NCI-H187 (cell line): ENCODE data around the gene RTF1.

ENCODE experiments used
- DNase-seq, 2 experiments: peaks; one replicate each; lab custom pipeline; 2025; lab: John Stamatoyannopoulos, UW

Gene RTF1

DNA sequence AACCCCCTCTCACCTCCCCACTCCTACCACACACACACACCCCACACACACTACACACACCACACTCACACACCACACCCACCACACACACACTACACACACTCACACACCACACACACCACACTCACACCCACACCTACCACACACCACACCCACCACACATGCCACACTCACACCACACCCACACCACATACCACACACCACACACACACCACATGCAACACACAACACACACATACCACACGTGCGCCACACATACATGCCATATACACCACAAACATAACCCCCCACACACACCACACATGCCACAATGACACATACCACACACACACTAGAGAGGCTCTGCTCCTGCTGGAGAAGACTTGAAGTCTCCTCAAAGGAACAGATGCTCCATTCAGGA is 70.9 kb downstream of the RTF1 start:
- no peak for DNase-seq

DNA sequence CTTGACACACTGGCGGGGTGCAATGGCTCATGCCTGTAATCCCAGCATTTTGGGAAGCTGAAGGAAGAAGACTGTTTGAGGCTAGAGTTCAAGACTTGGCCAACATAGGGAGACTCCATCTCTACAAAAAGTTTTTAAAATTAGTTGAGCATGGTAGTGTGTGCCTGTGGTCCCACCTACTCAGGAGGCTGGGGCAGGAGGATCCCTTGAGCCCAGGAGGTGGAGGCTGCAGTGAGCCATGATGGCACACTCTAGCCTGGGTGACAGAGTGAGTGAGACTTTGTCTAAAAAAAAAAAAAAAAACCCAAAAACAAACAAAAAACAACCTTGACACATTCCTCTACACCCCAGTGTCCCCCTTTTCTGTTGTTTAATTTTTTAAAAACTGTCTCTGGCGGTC is 72.7 kb downstream of the RTF1 start:
- DNase-seq: no peak

DNA sequence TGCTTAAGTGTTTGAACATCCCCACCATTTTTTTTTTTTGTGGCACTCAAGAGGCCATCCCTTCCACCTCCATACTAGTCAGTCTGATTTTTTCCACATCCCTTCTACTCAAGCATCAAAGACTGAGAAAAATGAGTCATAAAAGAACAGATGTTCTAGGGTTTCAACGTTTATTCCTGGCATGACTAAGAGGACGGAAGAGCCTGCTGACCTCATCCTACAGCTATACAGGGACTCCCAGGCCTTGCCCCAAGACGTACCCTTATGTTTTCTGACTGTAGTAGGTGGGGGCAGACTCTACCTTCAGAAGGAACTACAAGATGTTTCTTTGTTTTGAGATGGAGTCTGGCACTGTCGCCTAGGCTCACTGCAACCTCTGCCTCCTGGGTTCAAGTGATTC is 73.5 kb downstream of the RTF1 start:
- no peak for DNase-seq

DNA sequence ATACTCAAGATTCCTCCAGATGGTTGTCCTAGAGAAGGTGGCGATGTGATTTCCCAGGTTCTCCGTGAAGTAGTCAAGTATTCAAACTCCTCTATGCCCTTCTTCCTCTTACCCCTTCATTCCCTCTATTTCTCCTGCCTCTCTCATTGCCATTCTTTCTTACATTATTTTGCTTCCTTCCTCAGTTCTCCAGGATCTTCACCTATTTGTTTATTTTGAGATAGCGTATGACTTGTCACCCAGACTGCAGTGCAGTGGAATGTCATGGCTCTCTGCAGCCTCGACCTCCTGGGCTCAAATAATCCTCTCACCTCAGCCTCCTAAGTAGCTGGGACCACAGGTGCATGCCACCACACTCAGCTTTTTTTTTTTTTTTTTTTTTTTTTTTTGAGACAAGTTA is 75.0 kb downstream of the RTF1 start:
- DNase-seq: no peak

DNA sequence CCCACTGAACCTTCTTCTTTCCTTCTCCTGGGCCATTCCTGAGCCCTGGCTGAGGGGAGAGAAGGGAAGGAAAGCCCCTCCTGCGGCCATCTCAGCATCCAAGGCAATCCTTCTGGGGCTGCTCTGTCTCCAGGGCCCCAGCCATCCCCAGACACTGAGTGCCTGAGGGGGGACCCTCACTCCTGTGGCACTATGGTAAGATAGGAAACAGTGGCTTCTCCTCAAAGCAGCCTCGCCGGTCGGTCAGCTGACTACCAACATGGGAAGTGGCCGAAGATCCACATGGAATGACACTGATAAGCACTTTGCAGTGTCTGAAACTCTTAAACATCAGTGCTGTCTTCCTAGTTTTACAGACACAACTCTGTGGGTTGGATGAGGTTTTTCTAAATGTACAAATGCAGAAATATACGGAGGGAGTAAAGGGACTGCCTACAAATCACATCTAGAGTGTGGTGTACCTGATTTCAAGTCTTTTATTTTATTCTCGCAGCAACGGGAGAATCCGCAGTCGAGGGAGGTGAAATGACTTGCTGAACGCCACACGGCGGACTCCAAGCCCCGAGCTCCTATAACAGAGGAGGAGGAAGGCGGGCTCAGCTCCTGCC is 75.8 kb downstream of the RTF1 start:
- no peak for DNase-seq

DNA sequence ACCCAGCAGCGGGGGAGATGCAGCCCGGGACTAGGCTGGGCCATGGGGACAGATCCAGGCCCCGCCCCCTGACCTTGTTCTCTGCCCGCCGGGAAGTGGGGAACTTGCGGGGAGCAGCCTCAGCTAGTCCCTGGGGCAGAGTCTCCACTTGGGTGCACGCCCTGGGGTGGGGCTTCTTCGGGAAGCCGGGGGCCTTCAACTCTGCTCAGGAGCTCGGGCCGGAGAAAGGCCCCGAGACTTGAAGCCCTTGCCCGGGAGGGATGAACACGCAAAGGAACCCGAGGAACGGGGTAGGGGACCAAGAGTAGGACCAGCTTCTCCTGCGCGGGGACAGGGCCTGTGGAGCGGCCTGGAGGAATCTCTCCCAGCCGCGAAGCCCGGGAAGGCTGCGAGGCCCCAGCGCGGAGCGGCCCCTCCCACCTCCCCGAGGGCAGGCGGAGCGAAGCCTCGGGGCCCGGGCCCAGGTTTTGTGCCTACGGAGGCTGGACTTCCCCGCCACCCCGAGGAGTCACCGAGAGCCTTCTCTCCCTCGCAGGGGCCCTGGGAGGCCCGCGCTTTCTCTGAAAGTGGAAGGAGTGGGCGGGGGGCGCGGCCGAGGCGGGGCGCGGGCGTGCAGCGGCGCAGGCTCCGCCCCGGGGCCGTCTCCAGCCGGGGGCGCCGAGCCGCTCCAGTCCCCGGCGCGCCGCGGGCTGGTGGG is 76.5 kb downstream of the RTF1 start, which contains the start of gene ITPKA:
TSS of gene ITPKA (plus strand) at position 670 of the 697 bp plus-strand sequence. CDS start 54 bp downstream, outside the sequence.
- DNase-seq: no peak

DNA sequence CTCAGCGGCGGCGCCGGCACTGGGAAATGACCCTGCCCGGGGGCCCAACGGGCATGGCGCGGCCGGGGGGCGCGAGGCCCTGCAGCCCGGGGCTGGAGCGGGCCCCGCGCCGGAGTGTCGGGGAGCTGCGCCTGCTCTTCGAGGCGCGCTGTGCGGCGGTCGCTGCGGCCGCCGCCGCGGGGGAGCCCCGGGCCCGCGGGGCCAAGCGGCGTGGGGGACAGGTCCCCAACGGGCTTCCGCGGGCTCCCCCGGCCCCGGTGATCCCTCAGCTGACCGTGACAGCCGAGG is 77.0 kb downstream of the RTF1 start:
- DNase-seq: no peak

DNA sequence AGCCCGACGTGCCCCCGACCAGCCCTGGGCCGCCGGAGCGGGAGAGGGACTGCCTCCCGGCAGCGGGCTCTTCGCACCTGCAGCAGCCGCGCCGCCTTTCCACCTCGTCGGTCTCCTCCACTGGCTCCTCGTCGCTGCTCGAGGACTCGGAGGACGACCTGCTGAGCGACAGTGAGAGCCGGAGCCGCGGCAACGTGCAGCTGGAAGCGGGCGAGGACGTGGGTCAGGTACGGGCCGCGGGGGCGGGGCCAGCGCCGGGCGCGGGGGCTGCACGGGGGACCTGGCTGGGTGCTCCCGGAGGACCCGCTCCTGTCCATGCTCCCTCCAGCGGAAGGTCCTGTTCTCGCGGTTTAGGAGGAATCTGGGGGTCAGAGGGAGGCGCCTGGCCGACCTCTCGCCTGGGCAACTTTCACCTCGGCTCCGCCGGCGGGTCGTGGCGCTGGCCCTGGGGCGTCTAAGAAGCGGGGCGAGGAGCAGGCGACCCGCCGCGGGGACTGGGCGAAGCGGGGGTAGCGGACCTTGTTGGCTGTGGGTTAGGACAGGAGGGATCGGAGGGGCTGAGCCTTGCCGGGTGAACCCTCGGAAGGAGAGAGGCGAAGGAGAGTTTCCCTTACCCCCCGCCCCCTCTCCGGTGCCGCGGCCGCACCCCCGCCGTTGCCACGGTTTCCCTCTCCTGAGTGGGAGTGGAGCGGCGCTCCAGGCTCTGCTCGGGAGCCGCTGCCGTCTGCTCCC is 77.5 kb downstream of the RTF1 start:
- no peak for DNase-seq

DNA sequence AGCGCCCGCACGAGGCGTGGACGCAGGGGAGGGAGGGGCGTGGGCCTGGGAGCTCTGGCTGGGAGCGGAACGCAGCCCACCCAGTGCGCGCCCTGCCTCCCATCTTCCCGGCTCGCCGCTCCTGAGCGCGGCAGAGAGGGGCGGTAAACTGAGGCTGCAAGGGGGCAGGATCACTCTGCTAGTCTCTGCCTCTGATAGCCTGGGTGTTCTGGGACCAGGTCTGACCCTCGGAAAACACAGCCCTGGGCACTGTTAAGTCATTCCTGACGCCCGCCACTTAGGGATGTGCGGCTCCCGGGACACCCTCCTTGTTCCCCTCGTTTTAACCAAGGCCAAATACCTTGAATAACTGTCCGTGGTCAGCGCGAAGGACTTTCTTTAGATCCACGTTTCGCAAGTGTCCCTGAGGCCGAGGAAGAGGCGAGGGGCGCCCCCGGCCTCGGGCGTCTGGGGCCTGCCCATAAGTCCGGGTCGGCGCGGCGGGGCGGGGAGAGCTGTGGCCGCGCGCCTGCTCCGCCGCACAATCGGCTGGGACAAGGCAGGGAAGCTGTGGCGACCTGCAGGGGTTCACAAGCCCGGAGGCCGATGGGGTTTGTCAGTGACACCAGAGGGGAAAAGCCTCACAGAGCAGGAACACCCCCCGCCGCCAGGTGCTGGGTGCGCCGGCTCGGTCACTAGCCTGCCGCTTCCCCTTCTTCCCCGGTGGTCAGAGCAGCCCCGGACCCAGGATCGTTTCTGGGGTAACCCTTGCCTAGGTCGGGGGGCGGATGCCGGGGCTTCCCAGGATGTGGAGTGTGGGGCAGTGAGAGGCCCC is 78.2 kb downstream of the RTF1 start:
- no peak for DNase-seq

DNA sequence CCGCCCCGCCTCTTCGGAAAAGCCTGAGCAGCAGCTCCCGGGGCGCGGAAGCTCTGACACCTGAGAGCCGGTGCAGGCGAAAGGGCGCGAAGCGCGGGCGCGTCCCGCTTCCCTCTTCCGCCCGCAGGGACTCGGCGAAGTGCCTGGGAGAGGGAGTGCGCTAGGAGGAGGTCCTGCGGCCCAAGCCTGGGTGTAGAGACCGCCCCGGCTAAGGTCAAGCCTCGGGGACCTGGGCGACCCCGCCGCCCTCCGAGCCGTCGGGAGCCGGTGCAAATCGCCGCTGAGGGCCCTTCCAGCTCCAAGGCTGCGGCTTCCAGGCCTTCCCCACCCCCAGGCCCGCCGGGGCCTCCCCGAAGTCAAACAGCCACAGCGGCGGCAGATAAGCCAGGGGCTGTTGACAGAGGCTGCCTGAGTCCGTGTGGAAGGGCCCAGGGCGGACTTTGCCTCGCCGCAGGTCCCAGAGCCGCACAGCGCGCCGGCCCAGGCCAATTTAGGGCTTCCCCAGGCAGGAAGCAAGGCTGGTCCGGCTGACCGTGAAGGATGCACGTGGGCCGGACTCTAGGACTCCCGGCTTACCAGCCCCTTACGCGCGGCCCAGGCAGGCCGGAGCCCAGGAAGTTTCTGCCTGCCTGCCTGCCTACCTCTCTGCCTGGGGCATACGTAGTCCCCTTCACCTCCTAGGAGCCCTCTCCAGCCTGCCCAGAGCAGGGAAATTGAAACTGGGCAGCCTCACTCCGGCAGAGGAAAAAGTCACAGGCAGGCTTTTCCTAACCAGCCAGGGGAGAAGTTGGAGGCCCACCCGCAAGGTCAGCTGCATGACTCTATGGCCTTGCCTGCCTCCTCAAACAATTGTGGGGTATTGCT is 79.1 kb downstream of the RTF1 start:
- no peak for DNase-seq

DNA sequence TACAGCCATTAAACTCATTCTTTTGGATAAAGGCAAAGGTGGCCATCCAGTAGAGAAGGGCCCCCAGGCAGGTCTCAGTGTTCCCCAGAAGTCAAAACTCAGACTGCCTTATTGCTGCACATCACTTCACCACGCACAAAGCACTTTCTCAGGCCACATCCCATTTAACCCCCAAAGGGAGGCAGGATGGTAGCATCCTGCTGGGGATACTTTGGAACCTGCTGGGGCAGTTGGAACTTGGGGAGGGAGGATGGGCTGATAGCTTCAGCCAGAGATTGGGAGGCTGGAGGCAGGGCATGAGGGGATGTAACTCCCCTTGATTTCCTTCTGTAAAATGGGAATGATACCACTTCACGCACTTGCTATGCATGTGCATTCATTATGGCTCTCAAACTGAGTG is 81.8 kb downstream of the RTF1 start:
- DNase-seq: no peak

DNA sequence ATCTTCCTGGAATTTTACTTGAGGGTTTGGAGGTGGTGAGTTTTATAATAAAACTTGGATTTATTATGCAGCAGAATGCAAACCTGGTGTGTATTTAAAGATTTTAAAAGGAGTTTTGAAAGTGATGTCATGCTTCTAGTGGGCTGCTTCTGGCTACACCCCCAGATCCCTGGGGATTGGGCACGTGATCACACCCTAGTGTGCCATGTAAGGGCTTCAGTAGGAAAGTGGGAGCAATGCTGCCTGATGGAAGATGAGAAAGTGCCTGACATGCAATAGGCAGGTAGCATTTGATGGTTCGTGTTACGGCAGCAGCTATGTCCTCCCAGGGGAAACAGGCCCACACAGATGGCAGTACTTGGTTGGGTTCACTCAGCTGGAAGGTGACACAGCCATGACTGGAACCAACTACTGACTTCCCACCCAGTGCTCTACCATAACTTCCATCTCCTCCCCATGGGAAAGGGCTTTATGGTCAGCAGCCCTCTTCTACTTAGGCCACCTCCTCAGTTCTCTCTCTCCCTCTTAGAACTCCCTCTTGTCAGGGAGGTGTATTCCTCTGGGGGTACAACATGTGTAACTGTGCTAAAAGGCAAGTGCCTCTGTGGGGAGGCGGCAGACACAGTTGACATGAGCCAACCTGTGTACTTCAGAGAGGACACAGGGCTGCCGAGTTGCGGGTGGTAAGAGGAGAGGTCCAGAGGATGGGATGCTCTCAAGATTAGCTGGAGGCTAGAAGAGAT is 82.4 kb downstream of the RTF1 start:
- no peak for DNase-seq

DNA sequence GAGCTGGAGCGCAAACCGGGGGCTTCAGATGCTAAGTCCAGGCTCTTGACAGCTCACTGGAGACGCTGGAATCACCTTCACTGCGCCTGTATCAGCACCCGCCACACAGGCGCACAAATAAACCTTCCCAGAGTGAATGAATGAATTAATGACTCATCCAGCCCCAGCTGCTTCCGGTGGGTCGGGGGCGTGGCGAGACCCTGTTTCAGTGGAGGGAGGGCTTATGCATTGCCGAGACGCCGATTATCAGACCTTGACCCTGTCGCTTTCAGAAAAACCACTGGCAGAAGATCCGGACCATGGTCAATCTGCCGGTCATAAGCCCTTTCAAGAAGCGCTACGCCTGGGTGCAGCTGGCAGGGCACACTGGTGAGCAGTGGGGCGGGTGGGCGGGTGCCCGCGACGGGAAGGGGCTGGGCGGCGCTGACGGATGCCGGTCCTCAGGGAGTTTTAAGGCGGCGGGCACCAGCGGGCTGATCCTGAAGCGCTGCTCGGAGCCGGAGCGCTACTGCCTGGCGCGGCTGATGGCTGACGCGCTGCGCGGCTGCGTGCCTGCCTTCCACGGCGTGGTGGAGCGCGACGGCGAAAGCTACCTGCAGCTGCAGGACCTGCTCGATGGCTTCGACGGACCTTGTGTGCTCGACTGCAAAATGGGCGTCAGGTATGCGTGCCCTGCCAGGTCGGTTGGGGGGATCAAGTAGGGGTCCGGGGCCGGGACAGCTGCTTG is 84.5 kb downstream of the RTF1 start:
- no peak for DNase-seq

DNA sequence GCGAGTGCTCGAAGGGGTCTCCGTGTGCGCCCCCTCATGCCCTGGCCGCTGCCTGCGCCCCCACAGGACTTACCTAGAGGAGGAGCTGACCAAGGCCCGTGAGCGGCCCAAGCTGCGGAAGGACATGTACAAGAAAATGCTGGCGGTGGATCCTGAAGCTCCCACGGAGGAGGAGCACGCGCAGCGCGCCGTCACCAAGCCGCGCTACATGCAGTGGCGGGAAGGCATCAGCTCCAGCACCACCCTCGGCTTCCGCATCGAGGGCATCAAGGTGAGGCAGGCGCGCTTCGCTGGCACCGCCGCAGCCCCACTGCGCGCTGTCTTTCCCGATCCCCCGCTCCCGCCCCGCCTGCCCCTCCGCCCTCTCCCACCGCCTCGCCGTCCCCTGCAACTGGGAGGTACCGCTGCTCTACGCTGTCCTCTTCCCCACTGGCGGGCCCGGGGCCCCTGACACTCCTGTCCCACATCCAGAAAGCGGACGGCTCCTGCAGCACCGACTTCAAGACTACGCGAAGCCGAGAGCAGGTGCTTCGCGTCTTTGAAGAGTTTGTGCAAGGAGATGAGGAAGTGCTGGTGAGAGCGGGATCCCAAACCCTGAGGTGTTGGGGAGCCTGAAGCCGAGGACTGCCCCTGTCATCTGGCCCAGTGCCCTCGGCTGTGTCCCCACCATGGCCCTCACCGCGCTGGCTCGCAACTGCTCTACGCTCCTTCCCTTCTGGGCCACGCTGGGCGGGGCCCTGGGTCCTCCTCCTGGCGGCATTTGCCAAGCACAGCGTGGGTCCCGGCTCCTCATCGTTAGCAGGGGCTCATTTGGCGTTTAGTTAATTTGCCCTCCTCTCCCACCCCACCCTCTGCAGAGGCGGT is 85.3 kb downstream of the RTF1 start:
- DNase-seq: no peak

DNA sequence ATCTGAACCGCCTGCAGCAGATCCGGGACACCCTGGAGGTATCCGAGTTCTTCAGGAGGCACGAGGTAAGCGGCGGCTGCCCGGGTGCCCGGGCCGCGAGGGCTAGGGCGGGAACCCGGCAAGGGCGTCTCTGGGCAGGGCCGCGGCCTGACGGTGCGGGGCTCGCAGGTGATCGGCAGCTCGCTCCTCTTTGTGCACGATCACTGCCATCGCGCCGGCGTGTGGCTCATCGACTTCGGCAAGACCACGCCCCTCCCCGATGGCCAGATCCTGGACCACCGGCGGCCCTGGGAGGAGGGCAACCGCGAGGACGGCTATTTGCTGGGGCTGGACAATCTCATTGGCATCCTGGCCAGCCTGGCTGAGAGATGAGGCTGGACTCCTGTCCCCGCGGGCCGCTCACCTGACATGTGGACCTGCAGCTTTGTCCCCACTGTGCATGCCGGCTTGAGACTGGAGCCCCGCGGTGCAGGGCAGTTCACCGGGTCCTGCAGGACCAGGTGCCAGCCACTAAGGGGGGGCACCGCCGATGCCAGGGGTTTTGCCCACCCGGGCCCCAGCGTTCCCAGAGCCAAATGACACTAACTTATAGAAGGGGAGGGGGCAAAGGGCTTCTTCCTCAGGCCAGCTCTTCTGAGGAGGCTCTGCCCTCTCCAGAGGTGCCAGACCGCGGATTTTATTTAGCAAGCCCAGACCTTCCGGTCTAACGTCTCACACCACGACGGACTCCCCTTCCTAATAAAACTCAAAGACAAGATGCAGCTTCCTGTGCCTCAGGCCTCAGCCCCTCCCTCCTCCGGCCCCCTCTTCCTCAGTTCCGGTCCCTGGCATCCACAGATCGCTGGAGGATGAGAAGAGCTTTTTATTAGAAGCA is 86.1 kb downstream of the RTF1 start:
- no peak for DNase-seq

DNA sequence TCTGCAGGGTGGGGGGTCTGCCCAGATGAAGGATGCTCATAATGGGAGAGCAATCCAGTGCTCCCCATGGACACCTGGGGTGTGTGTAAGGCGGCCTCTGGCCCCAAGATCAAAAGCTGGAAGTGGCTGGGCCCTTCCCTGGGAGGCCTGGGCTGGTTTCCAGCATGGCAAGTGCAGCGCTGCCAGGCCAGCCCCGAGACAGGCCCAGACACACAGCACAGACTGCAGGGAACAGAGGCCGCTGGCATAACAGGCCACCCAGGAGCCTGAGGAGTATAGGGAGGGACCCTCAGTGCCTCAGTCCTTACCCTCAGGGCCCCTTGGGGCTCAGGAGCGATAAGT is 86.7 kb downstream of the RTF1 start:
- DNase-seq: no peak

DNA sequence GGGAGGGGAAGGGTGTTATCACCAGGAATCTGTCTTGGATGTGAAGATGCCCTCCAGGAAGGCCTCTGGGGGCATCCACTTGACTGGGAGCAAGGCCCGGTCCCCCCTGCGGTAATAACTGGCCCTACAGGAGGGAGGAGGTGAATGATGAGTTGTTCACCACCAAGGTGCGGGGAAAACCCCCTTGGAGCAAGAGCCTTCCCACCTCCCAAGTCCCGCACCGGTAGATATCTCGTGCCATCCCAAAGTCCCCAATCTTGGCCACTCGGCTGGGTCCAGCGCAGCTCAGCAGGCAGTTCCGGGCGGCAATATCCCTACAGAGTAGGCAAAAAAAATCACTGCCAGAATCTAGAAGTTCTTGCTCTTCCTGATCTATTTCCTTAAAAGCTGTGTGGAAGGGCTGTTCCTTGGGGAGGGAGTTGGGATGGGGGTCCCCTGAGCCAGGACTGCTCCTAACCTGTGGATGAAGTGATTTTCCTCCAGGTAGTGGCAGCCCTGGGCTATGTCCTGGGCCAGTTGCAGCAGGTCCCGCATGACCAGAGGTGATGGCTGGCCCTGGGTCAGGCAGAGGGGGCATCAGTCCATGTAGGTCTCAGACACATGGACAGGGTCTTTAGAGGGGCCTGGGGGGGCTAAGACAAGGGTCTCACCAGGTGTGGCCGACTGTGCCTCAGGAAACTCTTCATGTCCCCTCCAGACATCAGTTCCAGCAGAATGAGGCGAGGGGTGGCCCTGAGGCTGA is 88.0 kb downstream of the RTF1 start:
- no peak for DNase-seq

DNA sequence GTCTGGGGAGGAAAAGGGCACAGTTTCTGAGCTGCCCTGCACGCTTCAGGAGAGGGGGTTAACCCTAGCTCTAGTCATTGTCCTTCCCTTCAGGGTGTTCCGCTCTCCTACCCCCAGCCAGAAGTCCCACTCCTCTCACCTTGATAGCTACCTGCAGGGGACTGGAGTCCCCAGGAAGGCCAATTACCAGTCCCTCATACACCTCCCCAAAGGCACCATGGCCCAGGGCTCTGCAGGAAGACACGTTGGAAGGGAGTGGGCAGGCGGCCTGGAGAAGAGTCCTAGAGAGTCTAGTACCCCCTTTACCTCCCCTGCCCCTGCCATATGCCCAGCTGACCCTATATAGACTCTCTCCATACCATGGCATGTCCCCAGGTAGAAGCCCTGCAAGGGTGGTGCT is 88.9 kb downstream of the RTF1 start:
- no peak for DNase-seq
